C4-2B (cell line): ENCODE results near the gene ABL2.

Experiments used
- ZFX ChIP-seq: fragments of 450-650 bp; IDR thresholded peaks from 2 replicates; pipeline ENCODE4 v1.6.1; 2017
- TF ChIP-seq, protein P1 (sequence below): fragments of 450-650 bp; conservative IDR thresholded peaks from 2 replicates; pipeline ENCODE4 v1.5.1; 2017; ENCODE audit warnings: mild to moderate bottlenecking

DNA sequence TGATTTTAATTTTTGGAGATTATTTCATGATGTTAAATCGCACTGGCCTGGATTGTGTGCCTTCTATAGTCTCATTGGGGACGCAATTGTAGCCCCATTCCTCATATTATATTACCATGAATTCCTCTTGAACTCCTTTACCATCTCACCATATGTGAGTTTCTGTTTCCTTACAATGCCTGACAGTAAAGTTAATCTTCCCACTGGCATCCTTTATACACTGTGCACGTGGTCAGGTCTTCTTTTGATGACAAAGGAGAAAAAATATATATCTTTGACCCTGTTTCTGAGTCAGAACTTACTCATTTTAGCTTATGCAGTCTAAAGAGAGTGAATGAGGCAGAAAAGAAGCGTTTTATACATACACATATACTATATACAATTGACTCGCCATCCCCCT is 774 bp upstream of the ABL2 start:
- TF ChIP-seq, protein P1, sequence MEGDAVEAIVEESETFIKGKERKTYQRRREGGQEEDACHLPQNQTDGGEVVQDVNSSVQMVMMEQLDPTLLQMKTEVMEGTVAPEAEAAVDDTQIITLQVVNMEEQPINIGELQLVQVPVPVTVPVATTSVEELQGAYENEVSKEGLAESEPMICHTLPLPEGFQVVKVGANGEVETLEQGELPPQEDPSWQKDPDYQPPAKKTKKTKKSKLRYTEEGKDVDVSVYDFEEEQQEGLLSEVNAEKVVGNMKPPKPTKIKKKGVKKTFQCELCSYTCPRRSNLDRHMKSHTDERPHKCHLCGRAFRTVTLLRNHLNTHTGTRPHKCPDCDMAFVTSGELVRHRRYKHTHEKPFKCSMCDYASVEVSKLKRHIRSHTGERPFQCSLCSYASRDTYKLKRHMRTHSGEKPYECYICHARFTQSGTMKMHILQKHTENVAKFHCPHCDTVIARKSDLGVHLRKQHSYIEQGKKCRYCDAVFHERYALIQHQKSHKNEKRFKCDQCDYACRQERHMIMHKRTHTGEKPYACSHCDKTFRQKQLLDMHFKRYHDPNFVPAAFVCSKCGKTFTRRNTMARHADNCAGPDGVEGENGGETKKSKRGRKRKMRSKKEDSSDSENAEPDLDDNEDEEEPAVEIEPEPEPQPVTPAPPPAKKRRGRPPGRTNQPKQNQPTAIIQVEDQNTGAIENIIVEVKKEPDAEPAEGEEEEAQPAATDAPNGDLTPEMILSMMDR, result no peak
- TF ChIP-seq ZFX, result no peak
